ENCODE data around the gene IWS1.
"Not testable (repeated sequence)": the region's sequence is repeated elsewhere in the genome, so short reads cannot be mapped to it uniquely, and the experiment has no call there.

The IWS1 gene

DNA sequence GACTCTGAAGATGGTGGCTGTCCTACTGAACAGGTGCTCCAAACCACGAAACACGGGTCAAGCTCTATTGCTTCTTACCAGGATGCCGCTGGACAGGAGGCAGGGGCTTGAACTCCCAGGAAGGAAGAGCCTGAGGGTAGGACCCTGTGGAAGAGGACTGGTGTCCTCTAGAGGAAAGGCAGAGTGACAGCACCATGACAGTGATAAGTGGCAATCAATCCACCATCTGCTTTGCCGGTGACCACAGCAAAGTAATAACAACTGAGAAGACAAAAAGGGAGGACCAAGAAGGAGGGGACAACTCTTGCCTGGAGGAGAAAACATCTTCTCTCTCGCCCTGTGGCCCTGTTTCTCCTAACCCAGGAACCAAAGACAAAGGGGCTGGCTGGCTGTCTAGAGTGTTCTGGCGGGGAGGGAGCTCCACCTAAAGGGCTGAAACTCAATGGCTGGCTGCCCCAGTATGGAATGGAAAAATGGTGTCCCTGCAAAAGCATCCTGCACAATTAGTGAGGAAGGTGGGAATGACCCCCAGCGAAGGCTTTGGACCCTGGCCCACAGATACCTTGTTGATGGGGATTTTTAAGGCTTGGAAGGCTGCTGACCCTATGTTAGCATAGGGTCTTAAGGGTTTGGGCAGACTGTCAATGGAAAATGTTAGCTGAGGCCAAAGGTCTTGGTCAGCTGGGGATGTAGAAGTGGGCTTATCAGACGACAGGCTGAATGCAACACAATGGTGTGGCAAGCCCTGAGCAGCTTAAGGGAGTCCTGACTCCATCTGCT lies 72.7 kb downstream of the IWS1 start:
- no peak for DNase-seq

DNA sequence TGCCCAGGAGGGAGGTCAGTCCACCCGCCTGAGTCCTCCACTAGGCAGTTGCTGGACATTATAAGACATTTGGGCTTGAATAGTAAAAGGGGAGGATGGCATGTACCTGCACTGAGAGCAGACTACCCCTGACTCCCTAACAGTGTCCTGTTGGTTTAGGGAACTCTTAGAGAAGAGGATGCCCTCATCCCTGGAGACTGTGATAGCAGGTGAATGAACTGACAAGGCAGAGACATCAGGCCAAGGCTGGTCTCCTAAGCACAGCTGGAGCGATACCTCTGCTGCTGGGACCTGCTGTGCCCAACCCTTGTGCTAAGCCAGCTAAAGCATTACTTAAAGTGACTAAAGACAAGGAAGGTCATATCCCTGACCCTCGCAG lies 73.3 kb downstream of the IWS1 start:
- no peak for DNase-seq

DNA sequence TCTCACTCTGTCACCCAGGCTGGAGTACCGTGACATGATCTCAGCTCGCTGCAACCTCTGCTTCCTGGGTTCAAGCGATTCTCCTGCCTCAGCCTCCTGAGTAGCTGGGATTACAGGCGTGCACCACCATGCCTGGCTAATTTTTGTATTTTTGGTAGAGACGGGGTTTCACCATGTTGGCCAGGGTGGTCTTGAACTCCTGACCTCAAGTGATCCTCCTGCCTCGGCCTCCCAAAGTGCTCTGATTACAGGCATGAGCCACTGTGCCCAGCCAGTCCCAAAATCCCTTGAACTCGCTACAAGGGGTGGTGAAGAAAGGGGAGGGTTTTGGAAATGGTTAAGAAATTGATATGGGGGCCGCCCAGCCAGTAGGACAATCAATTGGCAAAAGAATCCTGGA lies 73.9 kb downstream of the IWS1 start:
- not testable (repeated sequence) for DNase-seq

DNA sequence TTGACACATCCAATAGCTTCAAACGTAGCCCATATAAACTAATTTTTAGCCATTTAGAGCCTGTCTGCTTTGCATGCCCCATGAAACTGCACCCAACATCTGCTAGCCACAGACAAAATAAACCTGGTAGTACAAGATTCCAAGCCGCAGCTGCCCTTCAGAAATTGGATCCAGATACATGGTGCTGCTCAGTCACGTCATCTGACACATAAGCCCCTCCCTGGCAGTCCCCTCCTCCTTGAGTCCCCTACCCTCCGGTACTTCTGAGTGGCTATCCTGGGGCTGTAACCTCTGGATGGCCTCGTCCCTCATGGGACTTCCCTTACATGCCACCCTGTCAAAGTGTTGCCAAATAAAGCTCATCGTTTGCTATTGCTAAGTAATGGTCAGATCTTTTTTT lies 74.3 kb downstream of the IWS1 start:
- no peak for DNase-seq

DNA sequence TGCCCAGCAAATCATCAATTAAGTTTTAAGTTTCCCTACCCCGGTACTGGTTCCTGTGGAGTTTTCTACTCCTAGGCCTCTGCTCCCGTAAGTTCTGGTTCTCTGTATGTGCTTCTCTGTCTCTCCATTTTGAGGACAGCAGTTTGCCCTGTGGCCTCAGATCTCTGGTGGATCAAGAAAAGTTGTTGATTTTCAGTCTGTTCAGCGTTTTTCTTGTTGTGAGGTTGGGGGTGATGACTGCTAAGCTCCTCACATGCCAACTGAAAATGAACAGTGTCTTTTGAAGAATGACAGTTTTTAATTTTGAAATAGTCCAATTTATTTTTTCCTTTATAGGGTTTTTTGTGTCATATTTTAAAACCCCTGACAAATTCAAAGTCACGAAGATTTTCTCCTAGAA lies 76.4 kb downstream of the IWS1 start:
- no peak for DNase-seq

DNA sequence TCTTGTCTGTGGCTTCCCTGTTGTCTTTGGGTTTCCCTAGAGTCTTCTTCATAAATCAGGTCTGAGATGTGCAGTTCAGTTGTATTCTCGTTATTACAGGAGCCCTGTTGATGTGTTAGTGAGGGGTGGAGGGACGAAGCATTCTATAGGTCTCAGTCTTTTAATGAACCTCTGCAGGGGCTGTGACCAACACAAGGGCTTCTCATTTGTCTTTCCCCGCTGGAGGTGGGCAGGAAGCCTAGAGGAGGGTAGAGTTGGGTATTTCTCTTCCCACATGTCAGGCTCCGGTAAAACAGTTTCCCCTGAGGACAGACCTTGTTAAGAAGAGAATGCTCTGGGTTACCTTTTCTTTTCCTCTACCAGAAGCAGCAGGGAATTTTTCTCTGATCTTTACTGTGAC lies 76.9 kb downstream of the IWS1 start:
- no peak for DNase-seq

DNA sequence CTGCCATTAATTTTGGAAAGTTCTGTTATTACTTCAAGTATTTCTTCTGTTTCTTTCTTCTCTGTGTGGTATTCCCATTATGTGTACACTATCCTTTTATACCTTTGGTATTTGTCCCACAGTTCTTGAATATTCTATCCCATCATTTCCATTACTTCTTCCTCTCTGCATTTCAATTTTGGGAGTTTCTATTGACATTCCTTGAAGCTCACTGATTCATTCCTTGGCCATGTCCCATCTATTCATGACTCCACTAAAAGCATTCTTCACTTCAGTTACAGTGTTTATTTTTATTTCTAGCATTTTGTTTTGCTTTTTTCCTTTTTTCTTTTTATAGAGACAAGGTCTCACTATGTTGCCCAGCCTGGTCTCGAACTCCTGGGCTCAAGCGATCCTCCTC lies 77.8 kb downstream of the IWS1 start:
- no peak for DNase-seq

DNA sequence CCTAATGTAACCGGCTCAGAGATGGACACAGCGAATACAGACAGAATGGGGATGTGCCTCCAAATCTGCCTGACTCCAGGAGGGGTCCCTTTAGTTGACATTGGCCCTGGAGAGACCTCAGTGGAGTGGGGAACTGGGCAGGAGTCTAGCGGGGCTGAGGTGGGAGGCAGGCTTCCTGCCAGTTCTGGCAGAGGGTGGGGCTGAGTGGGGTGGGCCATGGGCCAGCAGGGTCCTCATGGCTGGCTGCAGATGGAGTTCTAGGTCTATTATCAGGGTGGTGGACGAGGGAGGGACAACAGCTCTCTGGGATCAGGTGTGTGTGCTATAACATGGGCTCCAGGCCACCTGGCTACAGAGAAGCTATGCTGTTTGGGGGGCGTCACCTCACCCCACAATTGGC lies 86.9 kb downstream of the IWS1 start:
- DNase-seq: no peak

DNA sequence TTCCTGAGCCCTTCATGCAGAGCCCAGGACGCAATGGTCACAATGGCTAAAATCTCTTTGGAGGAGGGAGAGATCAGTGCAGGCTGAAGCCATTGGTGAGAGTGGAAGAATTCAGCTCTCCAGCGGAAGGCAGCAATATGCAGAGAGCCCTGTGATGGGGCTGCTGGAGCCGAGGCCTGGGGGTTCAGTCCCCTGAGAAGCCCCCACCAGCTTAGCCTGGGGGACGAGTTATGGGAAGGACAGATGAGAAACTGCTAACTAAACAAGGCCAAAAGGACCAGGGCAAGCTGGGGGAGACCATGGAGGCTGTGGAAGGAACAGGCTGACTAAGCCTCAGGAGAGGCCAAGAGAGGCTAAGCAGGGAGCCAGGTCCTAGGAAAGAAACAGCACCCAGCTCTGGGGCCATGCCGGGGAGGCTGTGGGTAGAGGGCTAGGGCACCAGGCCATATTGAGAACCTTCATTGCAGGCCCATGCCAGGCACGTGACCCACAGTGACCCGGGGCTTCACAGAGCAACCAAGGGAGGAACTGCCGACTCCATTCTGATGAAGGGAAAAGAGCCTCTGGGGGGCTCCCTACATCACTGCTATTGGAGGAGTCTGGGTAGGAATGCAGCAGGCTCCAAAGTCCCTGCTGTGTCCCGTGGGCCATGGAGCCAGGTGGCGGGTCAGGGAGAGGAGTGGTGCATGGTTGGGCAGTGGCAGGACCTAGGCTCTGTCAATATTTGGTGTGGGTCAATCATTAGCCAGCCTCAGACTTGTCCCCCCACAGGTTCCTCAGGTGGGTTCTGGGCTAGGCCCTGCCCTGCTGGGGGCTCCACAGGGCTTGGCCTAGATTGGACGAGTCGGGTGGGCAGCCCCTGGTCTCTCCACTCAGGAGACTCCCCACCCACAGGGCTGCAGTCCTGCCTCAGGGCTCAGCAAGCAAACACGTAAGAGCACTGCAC lies 88.2 kb downstream of the IWS1 start:
- DNase-seq: no peak

DNA sequence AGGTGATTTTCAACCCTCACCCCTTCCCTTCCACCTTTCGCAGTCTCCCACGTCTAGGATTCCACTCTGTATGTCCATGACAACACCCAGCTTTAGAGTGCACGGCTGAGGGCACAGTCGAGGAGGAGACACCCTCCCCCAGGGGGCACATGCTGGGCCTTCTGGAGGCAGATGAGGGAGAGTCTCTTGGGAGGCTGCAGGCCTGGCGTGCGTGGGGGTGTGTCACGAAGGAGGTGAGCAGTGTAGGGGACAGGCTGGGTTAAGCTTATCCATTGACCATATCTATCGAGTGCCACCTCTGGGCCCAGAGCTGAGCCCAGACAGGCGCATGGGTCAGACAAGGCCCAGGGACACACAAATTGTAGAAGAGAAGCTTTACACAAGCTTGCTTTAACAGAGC lies 89.2 kb downstream of the IWS1 start:
- no peak for DNase-seq

DNA sequence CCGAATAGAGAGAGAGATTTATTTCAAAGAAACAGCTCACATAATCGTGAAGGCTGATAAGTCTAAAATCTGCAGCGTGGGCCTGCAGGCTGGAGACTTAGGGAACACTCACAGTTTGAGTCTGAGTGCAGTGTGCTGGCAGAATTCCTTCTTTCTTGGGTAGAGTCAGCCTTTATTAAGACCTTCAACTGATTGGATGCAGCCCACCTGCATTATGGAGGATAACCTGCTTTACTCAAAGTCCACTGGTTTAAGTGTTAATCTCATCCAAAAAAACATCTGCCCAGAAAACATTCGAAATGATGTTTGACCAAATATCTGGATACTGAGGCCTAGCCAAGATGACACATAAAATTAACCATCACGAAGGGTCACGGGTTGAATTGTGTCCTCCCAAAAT lies 91.8 kb downstream of the IWS1 start:
- no peak for DNase-seq

DNA sequence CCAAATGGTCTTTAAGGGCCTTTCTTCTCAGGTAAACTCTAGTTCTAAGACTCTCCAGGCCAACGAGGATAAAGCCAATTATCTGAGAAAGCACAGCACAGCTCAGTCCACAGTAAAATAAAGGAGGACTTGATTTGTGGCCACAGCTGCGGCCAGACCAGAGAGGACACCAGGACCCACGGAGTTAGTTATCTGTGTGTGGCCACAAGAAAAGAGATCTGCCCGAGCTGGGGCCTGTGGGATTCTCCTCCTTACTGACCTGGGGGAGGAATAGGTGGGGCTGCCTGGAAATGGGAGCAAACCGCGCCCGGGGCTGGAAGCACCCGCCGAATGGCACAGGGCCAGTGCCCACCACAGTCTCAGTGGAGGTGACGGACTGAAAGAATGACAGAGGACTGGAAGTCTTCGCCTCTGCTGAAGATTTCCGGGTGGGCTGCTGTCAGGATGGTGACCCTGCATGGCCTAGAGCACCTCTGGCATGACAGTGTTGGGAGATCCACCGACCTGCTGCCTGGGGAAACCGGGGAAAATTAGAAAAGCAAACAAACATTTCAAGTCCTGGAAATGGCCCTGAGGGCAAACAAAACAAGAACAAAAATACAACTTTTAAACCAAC lies 94.8 kb downstream of the IWS1 start:
- no peak for DNase-seq

Data from stimulated activated CD4-positive, alpha-beta T cell treated with anti-CD3 and anti-CD28 coated beads, Interleukin-15, amount 100 ng/mL, for 24 hours (primary cell).